Astrocyte of the cerebellum (primary cell): ENCODE measurements around the gene VGLL4.

Source experiments
- DNase-seq: peaks from one replicate; pipeline ENCODE4 v3.0.0-alpha.2; 2011; ENCODE audit warnings: low read depth
- H3K4me3 ChIP-seq: 2 replicates; pipeline ENCODE4 v1.5.1; 2011; ENCODE audit warnings: mild to moderate bottlenecking, low read depth, low read length, moderate library complexity
- in situ Hi-C: cut with HindIII; loops from 2 replicates; pipeline ENCODE4 v1.10.0; 2017; ENCODE audit warnings: low sequenced_read_pairs
- TF ChIP-seq, protein P1 (sequence below): IDR thresholded peaks from 2 replicates; pipeline ENCODE4 v1.5.1; 2012; ENCODE audit warnings: low read length, low read depth, moderate library complexity, mild to moderate bottlenecking; ENCODE audit errors: missing control alignments

VGLL4 gene

DNA sequence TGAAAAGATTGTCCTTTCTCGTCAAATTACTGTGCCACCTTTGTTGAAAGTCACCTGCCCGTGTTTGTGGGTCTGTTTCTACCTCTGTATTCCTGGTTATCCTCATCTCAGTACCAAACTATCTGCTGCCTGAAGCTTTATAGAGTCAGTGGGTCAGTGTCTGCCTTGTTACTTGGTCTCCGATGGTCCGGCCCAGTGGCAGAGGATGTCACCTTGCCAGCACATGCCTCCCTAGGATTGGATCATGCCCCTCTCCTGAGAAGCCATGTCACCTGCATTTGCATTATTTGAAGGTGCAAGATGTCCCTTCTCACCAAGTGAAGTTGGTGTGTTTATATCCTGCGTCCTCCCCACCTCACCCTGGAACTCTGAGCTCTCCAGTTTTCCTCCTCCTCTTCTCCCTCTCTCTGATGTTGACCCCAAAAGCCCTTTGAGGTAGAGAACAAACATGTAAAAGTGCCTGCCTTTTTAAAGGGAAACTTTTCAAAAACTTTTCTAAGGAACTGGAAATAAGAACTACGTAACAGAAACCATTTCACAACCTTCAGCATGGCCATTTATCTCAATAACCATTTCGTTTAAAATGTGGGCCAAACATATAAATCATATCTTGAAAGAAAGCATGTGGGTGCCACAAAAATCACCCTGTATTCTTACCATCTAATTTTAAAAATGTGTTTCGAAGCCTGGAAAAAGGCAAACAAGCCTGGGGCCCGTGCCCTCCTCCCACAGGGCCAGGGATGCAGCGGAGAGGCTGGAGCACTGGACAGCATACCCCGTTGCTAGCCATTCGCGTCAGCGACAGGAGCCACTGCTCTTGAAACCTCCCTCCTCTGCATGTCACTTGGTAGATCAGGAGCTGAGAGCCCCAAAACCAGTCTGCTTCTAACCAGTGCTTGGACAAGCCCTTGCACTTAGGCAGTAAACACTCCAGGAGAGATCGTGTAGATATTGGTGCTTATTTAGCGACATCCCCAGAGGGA lies 102.1 kb downstream of the VGLL4 start:
- TF ChIP-seq, protein P1, sequence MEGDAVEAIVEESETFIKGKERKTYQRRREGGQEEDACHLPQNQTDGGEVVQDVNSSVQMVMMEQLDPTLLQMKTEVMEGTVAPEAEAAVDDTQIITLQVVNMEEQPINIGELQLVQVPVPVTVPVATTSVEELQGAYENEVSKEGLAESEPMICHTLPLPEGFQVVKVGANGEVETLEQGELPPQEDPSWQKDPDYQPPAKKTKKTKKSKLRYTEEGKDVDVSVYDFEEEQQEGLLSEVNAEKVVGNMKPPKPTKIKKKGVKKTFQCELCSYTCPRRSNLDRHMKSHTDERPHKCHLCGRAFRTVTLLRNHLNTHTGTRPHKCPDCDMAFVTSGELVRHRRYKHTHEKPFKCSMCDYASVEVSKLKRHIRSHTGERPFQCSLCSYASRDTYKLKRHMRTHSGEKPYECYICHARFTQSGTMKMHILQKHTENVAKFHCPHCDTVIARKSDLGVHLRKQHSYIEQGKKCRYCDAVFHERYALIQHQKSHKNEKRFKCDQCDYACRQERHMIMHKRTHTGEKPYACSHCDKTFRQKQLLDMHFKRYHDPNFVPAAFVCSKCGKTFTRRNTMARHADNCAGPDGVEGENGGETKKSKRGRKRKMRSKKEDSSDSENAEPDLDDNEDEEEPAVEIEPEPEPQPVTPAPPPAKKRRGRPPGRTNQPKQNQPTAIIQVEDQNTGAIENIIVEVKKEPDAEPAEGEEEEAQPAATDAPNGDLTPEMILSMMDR: no peak
- in situ Hi-C loops: no loop called here
- DNase-seq: no peak
- no peak overlapping the region for H3K4me3 ChIP-seq

DNA sequence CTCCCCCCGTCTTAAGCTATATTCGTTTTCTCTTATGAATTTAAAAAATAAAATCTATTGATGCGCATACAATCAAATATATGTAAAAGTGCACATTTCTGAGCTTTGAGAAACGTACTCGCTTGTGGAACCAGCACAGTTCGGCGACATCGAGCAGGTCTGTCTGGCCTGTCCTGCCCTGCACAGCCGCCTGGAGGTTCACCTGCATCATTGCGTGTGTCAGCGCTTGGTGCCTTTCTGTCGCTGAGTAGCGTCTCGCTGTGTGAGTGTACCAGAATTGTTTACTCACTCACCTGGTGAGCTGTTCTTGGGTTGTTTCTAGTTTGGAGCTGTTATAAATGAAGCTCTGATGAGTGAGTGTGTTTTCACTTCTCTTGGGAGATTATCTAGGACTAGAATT lies 104.0 kb downstream of the VGLL4 start:
- in situ Hi-C loops: no loop called here

DNA sequence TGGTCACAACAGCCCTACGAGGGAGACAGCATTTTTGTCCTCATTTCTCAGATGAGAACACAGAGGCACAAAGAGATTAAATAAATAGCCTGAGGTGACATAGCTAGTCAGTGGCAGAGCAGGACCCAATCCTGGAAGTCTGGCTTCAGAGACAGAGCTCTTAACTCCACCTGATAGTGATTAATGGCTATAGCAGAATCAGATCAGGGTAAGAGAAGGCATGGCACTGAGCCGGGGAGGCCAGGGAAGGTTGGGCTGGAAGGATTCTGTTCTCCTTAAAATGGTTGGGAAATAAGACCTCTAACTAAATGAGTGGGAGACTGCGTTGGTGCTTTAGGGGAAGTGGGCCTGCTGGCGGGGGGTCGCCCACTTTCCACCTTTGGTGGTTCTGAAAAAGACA lies 104.5 kb downstream of the VGLL4 start:
- no peak overlapping the region for H3K4me3 ChIP-seq
- TF ChIP-seq, protein P1: no peak
- in situ Hi-C loops: no loop called here
- DNase-seq: no peak

More for the DNA sequence above, 104.0 kb downstream of the VGLL4 start:
- TF ChIP-seq, protein P1: no peak
- DNase-seq: no peak
- H3K4me3 ChIP-seq: no peak overlapping the region

DNA sequence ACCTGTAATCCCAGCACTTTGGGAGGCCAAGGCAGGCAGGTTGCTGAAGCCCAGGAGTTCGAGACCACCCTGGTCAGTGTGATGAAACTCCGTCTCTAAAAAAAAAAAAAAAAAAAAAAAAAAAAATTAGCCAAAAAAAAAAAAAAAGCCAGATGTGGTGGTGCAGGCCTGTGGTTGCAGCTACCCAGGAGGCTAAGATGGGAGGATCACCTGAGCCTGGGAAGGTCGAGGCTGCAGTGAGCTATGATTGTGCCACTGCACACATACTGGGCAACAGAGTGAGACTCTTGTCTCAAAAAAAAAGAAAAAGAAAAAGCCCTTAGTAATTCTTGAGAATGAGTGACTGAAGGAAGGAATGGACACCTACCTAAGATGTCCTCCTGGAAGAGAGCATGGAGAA lies 105.1 kb downstream of the VGLL4 start:
- no peak for DNase-seq
- no peak overlapping the region for H3K4me3 ChIP-seq
- in situ Hi-C loops: no loop called here
- TF ChIP-seq, protein P1: no peak

DNA sequence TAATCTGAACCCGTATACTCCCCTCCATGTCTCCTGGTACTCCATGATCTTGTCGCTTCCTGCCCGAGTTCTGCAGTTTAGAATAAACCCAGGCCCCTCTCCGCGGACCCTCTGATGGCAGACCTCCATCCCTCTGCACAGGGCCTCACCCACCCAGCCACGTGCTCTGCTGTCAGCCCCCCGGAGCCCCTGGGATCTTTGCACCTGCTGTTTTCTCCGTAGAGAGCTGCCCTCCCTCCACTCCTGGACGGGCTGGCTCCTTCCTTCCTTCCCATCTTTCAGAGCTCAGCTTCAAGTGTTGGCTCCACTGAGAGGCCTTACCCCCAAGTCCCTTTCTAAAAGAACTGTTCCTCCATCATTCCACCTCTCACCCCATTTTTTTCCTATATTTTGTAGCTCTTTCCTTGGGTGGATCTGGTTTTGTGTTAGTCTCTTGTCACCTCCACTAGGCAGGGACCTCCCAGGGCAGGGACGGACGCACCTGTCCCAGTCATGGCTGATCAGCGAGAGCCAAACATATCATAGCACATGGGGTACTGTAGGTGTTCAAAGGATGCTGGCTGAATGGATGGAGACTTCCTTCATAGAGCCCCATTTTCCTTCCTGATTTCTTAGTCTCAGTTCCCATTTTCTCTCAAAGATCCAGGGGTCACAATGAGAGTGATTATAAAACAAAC lies 106.6 kb downstream of the VGLL4 start:
- TF ChIP-seq, protein P1: no peak
- H3K4me3 ChIP-seq: no peak overlapping the region
- in situ Hi-C loops: no loop called here
- DNase-seq: no peak

DNA sequence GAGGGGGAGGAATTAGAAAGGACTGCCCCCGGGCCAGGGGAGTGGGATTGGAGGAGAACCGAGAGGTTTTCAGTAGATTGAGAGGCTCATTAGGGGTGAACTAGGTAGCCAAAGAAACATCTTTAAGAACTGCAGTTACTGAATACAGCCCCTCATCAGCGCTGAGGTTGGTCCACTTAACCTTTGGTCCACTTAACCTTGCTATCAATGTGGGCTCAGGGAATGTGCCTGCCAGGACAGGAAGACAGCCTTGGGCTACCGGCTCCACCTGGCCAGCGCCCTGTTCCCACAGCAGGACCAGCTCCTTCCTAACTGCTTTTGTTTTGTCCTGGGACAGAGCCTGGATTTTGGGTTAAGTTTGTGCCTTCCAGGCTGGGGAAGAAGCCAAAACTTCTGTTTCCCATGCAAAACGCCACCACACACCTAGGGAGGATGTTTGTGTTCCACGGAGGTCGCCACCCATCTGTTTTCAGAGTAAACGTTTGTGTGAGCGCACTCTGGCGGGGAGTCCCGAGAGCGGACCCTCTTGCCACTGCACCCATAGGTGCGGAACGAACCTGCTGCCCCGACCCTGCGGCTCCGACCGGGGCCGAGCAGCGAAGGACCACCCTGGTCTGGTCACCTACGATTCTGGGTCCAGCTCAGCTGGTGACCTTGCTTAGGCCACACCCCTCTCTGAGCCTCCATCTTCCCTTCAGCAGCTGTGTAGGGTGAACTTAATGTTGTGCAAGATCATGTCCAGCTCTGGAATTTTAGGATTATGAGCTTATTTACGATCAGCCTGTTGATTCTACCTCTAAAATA lies 107.4 kb downstream of the VGLL4 start:
- no peak for DNase-seq
- TF ChIP-seq, protein P1: no peak
- in situ Hi-C loops: no loop called here
- no peak overlapping the region for H3K4me3 ChIP-seq
